OCI-LY7 (cell line): Measurements from ENCODE around the gene LRRC4B.

Experiments used
- CTCF ChIP-seq: fragments of 200-600 bp; sonication (generic); conservative IDR thresholded peaks from 2 replicates; pipeline ENCODE4 v1.5.1; 2014; ENCODE audit warnings: mild to moderate bottlenecking, antibody characterized with exemption, low read length, moderate library complexity, mixed read lengths
- EZH2phosphoT487 ChIP-seq: fragments of 200-600 bp; sonication (generic); IDR thresholded peaks from 2 replicates; pipeline ENCODE4 v1.6.1; 2018; ENCODE audit warnings: low read depth, borderline replicate concordance, mild to moderate bottlenecking, mixed run types, antibody characterized with exemption, low read length, moderate library complexity, mixed read lengths

- TF ChIP-seq CTCF (no peak), EZH2phosphoT487 (no peak)
Observed at GRCh38 chr19:50580240-50580639, 12.0 kb upstream of the LRRC4B start.
